IMR-90 (cell line): ENCODE data around the gene SLC35F3.

Experiments
- BHLHE40 ChIP-seq: fragments of 150-350 bp; IDR thresholded peaks from 2 replicates; pipeline ENCODE4 v1.6.1; 2016; ENCODE audit warnings: mild to moderate bottlenecking, low read depth, low read length
- CEBPB ChIP-seq: IDR thresholded peaks from 2 replicates; pipeline ENCODE4 v1.6.1; 2012; ENCODE audit warnings: low read depth, low read length, improper control_type of control experiment
- FOS ChIP-seq: fragments of 150-350 bp; IDR thresholded peaks from 2 replicates; pipeline ENCODE4 v1.6.1; 2016; ENCODE audit warnings: low read depth, low read length
- MAFK ChIP-seq: IDR thresholded peaks from 2 replicates; pipeline ENCODE4 v1.6.1; 2012; ENCODE audit warnings: low read depth, low read length, improper control_type of control experiment
- MXI1 ChIP-seq: IDR thresholded peaks from 2 replicates; pipeline ENCODE4 v1.6.1; 2012; ENCODE audit warnings: low read depth, mild to moderate bottlenecking, low read length, moderate library complexity, borderline replicate concordance
- POLR2A ChIP-seq: IDR thresholded peaks from 2 replicates; pipeline ENCODE4 v1.6.1; 2012; ENCODE audit warnings: mild to moderate bottlenecking, low read depth, low read length
- RAD21 ChIP-seq: IDR thresholded peaks from 2 replicates; pipeline ENCODE4 v1.6.1; 2012; ENCODE audit warnings: low read length, improper control_type of control experiment
- RCOR1 ChIP-seq: IDR thresholded peaks from 2 replicates; pipeline ENCODE4 v1.6.1; 2012; ENCODE audit warnings: mild to moderate bottlenecking, low read length, improper control_type of control experiment; ENCODE audit not compliant: insufficient replicate concordance
- RFX5 ChIP-seq: IDR thresholded peaks from 2 replicates; pipeline ENCODE4 v1.8.0; 2012; ENCODE audit warnings: low read depth, mild to moderate bottlenecking, low read length, moderate library complexity
- SMC3 ChIP-seq: fragments of 150-350 bp; IDR thresholded peaks from 2 replicates; pipeline ENCODE4 v1.6.1; 2016; ENCODE audit warnings: low read depth, mild to moderate bottlenecking, antibody characterized with exemption, low read length, moderate library complexity
- TF ChIP-seq, protein P1 (sequence below): conservative IDR thresholded peaks from 2 replicates; pipeline ENCODE4 v1.5.1; 2012; ENCODE audit warnings: mild to moderate bottlenecking, low read depth, low read length, improper control_type of control experiment
- TF ChIP-seq, protein P2 (sequence below): fragments of 150-350 bp; IDR thresholded peaks from 2 replicates; pipeline ENCODE4 v1.6.1; 2017; ENCODE audit warnings: mild to moderate bottlenecking, antibody characterized with exemption, low read length, low read depth
- TF ChIP-seq, protein P3 (sequence below): fragments of 150-350 bp; IDR thresholded peaks from 2 replicates; pipeline ENCODE4 v1.6.1; 2016; ENCODE audit warnings: low read depth, mild to moderate bottlenecking, low read length, moderate library complexity, borderline replicate concordance

DNA sequence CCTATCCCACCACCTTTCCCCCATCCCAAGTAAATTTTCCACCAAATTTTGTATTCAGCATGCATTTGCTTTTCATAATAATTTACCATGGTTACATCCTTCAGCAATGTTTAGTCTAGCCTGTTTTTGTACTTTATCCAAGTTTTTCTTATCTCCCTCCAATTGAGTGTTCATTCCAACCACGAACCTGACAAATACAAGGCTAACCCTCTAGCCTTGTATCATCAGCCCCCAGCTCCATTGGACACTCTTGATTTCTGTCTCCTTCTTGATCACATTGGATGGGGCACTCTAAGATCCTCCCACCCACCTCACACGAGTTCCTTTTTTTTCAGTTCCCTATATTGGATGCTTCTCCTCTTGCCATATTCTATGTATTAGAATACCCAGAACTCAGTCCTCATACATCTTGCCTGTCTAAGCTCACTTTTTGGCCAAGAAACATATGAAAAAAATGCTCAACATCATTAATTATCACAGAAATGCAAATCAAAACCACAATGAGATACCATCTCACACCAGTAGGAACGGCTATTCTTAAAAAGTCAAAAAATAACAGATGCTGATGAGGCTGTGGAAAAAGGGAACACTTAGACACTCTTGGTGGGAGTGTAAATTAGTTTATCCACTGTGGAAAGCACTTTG is 40.5 kb upstream of the SLC35F3 start:
- TF ChIP-seq, protein P1, sequence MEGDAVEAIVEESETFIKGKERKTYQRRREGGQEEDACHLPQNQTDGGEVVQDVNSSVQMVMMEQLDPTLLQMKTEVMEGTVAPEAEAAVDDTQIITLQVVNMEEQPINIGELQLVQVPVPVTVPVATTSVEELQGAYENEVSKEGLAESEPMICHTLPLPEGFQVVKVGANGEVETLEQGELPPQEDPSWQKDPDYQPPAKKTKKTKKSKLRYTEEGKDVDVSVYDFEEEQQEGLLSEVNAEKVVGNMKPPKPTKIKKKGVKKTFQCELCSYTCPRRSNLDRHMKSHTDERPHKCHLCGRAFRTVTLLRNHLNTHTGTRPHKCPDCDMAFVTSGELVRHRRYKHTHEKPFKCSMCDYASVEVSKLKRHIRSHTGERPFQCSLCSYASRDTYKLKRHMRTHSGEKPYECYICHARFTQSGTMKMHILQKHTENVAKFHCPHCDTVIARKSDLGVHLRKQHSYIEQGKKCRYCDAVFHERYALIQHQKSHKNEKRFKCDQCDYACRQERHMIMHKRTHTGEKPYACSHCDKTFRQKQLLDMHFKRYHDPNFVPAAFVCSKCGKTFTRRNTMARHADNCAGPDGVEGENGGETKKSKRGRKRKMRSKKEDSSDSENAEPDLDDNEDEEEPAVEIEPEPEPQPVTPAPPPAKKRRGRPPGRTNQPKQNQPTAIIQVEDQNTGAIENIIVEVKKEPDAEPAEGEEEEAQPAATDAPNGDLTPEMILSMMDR, result no peak
- no peak for TF ChIP-seq RFX5
- TF ChIP-seq POLR2A, result no peak
- TF ChIP-seq, protein P2, sequence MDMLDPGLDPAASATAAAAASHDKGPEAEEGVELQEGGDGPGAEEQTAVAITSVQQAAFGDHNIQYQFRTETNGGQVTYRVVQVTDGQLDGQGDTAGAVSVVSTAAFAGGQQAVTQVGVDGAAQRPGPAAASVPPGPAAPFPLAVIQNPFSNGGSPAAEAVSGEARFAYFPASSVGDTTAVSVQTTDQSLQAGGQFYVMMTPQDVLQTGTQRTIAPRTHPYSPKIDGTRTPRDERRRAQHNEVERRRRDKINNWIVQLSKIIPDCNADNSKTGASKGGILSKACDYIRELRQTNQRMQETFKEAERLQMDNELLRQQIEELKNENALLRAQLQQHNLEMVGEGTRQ, result no peak
- TF ChIP-seq, protein P3, sequence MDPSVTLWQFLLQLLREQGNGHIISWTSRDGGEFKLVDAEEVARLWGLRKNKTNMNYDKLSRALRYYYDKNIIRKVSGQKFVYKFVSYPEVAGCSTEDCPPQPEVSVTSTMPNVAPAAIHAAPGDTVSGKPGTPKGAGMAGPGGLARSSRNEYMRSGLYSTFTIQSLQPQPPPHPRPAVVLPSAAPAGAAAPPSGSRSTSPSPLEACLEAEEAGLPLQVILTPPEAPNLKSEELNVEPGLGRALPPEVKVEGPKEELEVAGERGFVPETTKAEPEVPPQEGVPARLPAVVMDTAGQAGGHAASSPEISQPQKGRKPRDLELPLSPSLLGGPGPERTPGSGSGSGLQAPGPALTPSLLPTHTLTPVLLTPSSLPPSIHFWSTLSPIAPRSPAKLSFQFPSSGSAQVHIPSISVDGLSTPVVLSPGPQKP, result no peak
- no peak for TF ChIP-seq BHLHE40
- TF ChIP-seq FOS, result no peak
- TF ChIP-seq CEBPB, result no peak
- no peak for TF ChIP-seq SMC3
- no peak for TF ChIP-seq RCOR1
- no peak for TF ChIP-seq RAD21
- TF ChIP-seq MXI1, result no peak
- TF ChIP-seq MAFK, result no peak
